GM12875 (cell line): Measurements from ENCODE around the gene UGT2A1.

Source experiments
- H3K4me3 ChIP-seq: one replicate; pipeline ENCODE4 v1.5.1; 2011; ENCODE audit warnings: low read depth, low read length, control low read depth
- TF ChIP-seq, protein P1 (sequence below): IDR thresholded peaks from 2 replicates; pipeline ENCODE4 v1.5.1; 2011; ENCODE audit warnings: low read depth, mild to moderate bottlenecking, control low read depth, inconsistent platforms, low read length, moderate library complexity, borderline replicate concordance; ENCODE audit not compliant: insufficient read depth

Gene UGT2A1

DNA sequence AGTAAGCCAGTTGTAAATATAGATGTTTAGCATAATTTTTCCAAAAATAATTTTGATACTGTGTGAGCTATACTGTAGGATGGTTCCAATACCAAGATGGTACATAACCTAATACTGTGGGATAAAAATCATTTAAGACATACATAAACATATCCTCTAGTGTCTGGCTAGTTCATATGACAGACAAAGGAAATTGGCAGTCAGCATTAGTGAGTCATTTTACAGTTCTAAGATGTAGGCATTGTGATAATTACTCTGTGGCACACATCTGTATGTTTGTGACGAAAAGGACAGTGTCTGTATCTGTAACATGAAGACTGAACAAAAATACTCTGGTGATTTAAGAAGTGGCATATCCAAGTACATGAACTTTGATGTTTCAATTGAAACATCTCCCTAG, 63.2 kb downstream of the UGT2A1 start:
- H3K4me3 ChIP-seq, result no peak overlapping the region
- TF ChIP-seq, protein P1, sequence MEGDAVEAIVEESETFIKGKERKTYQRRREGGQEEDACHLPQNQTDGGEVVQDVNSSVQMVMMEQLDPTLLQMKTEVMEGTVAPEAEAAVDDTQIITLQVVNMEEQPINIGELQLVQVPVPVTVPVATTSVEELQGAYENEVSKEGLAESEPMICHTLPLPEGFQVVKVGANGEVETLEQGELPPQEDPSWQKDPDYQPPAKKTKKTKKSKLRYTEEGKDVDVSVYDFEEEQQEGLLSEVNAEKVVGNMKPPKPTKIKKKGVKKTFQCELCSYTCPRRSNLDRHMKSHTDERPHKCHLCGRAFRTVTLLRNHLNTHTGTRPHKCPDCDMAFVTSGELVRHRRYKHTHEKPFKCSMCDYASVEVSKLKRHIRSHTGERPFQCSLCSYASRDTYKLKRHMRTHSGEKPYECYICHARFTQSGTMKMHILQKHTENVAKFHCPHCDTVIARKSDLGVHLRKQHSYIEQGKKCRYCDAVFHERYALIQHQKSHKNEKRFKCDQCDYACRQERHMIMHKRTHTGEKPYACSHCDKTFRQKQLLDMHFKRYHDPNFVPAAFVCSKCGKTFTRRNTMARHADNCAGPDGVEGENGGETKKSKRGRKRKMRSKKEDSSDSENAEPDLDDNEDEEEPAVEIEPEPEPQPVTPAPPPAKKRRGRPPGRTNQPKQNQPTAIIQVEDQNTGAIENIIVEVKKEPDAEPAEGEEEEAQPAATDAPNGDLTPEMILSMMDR, result no peak

DNA sequence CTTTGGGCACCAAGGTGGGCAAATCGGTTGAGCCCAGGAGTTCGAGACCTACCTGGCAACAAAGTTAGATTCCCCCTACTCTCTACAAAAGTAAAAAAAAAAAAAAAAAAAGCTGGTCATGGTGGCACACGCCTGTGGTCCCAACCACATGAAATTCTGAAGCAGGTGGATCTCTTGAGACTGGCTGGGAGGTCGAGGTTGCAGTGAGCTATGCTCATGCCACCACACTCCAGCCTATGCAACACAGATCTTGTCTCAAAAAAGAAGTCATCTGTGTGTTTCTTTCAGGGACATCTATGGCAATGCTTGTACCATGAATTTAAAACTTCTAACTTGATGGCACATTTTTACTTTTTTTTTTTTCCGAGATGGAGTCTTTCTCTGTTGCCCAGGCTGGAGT, 68.9 kb downstream of the UGT2A1 start:
- no peak overlapping the region for H3K4me3 ChIP-seq
- TF ChIP-seq, protein P1, result no peak

DNA sequence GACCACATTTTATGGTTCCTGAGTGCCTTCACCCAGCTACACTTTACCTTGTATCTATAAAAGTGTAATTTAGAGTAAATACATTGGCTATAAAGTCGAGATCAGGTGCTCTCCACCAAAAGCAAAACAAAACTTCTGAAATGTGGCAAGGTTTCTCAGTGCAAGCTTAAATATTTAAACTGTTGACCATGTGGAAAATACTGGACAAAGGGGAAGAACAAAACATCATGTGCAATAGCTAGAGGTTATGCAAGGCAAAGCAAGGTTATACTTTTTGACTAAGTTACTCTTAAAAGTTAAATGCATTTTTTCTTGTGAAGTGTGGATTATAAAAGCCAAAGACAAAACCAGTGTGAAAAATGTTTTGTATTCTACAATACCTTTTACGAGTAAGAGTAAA, 69.5 kb downstream of the UGT2A1 start:
- TF ChIP-seq, protein P1, result no peak
- H3K4me3 ChIP-seq, result no peak overlapping the region

DNA sequence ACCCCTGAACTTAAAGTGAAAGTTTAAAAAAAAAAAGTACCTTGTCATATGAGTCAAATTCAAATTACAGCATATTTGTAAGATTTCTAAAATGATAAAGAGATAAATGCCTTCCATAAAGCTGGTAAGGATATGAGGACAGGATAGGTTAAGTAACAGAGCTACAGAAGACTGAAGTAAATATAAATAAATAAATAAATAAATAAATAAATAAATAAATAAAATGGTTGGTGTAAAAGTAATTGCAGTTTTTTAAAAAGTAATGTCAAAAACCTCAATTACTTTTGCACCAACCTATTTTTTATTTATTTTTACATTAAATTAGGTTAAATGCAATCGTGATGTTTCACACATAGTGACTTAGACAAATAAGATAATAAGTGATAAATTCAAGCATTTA, 75.8 kb downstream of the UGT2A1 start:
- TF ChIP-seq, protein P1, result no peak
- H3K4me3 ChIP-seq, result no peak overlapping the region

DNA sequence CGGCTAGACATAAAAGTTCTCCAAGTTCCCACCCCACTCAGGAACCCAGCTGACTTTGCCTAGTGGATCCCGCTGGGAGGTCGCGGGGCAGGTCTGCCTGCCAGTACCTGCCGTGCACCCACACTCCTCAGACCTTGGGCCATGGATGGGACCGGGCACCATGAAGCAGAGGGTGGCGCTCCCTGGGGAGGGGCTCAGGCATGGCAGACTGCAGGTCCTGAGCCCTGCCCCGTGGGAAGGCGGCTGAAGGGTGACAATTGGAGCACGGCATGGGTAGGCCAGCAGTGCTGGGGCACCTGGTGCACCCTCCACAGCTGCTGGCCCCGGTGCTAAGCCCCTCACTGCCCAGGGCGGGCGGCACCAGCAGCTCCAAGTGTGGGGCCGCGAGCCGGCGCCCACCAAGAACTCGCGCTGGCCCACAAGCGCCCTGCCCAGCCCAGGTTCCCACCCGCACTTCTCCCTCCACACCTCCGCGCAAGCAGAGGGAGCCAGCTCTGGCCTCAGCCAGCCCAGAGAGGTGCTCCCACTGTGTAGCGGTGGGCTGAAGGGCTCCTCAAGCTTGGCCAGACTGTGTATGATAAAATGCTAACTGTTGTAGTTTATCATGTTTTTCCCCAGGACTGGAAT, 76.7 kb downstream of the UGT2A1 start:
- no peak overlapping the region for H3K4me3 ChIP-seq
- TF ChIP-seq, protein P1, result no peak

DNA sequence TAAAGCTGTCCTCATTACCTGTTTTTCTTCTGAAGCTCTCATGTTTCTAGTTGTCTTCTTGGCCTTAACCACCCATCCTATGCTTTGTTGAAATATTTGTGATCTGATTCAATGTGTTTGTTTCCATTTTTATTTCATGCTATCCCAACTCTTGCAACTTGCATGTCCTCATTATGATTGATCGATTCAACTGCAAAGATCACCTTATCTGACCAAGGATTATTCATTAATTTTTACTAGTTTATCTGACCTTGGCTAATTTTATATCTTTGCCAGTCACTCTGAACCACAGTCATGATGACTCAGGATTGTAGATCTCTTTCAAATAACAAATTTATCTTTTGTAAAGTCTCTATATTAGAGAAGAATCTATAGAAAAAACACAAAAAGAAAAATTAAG, 84.3 kb downstream of the UGT2A1 start:
- H3K4me3 ChIP-seq, result no peak overlapping the region
- TF ChIP-seq, protein P1, result no peak

DNA sequence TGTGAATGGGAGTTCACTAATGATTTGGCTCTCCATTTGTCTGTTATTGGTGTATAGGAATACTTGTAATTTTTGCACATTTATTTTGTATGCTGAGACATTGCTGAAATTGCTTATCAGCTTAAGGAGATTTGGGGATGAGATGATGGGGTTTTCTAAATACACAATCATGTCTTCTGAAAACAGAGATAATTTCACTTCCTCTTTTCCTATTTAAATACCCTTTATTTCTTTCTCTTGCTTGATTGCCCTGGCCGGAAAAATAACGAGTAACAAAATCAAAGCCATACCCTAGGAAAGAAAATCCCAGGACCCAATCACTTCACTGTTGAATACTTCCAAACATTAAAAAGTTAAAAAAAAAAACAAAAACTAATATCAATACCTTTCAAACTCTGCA, 89.6 kb downstream of the UGT2A1 start:
- no peak overlapping the region for H3K4me3 ChIP-seq
- TF ChIP-seq, protein P1, result no peak
